DOHH2 (cell line): ENCODE results near the gene TSGA10.
"Not testable (repeated sequence)": the region's sequence is repeated elsewhere in the genome, so short reads cannot be mapped to it uniquely, and the experiment has no call there.

Experiments
- EZH2phosphoT487 ChIP-seq: fragments of 200-600 bp; sonication (generic); IDR thresholded peaks from 2 replicates; pipeline ENCODE4 v1.6.1; 2017; ENCODE audit warnings: borderline replicate concordance, mild to moderate bottlenecking, antibody characterized with exemption, low read length, moderate library complexity, mixed read lengths
- TF ChIP-seq, protein P1 (sequence below): fragments of 200-600 bp; sonication (generic); IDR thresholded peaks from one replicate; pipeline ENCODE4 v1.5.1; 2014; ENCODE audit warnings: antibody characterized with exemption, mild to moderate bottlenecking, low read depth, low read length; ENCODE audit not compliant: poor library complexity, severe bottlenecking

DNA sequence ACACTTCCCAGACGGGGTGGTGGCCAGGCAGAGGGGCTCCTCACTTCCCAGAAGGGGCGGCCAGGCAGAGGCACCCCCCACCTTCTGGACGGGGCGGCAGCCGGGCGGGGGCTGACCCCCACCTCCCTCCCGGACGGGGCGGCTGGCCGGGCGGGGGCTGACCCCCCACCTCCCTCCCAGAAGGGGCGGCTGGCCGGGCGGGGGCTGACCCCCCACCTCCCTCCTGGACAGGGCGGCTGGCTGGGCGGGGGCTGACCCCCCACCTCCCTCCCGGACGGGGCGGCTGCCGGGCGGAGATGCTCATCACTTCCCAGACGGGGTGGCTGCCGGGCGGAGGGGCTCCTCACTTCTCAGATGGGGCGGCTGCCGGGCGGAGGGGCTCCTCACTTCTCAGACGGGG lies 166.0 kb downstream of the TSGA10 start:
- TF ChIP-seq, protein P1, sequence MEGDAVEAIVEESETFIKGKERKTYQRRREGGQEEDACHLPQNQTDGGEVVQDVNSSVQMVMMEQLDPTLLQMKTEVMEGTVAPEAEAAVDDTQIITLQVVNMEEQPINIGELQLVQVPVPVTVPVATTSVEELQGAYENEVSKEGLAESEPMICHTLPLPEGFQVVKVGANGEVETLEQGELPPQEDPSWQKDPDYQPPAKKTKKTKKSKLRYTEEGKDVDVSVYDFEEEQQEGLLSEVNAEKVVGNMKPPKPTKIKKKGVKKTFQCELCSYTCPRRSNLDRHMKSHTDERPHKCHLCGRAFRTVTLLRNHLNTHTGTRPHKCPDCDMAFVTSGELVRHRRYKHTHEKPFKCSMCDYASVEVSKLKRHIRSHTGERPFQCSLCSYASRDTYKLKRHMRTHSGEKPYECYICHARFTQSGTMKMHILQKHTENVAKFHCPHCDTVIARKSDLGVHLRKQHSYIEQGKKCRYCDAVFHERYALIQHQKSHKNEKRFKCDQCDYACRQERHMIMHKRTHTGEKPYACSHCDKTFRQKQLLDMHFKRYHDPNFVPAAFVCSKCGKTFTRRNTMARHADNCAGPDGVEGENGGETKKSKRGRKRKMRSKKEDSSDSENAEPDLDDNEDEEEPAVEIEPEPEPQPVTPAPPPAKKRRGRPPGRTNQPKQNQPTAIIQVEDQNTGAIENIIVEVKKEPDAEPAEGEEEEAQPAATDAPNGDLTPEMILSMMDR, result not testable (repeated sequence)
- TF ChIP-seq EZH2phosphoT487, result not testable (repeated sequence)
